WERI-Rb-1 (cell line): Measurements from ENCODE around the gene HDC.

Experiments used
- DNase-seq: peaks from one replicate; pipeline ENCODE4 v3.0.0-alpha.2; 2020
- H3K27ac ChIP-seq: fragments of 250-450 bp; sonication (Bioruptor Pico); 2 replicates; pipeline ENCODE4 v1.5.1; 2020; ENCODE audit warnings: mild to moderate bottlenecking, moderate library complexity
- H3K27me3 ChIP-seq: fragments of 250-450 bp; sonication (Bioruptor Pico); 2 replicates; pipeline ENCODE4 v1.5.1; 2021; ENCODE audit warnings: mild to moderate bottlenecking, low read depth, moderate library complexity; ENCODE audit not compliant: insufficient read depth, severe bottlenecking
- H3K36me3 ChIP-seq: fragments of 250-450 bp; sonication (Bioruptor Pico); 2 replicates; pipeline ENCODE4 v1.5.1; 2020; ENCODE audit warnings: mild to moderate bottlenecking, moderate library complexity
- H3K4me3 ChIP-seq: 2 replicates; pipeline ENCODE4 v1.5.1; 2011; ENCODE audit warnings: low read depth, mild to moderate bottlenecking, control low read depth, low read length
- H3K9me3 ChIP-seq: fragments of 250-450 bp; sonication (Bioruptor Pico); 2 replicates; pipeline ENCODE4 v1.5.1; 2021; ENCODE audit warnings: mild to moderate bottlenecking, moderate library complexity; ENCODE audit not compliant: severe bottlenecking
- CTCF ChIP-seq: IDR thresholded peaks from 2 replicates; pipeline ENCODE4 v1.5.1; 2011; ENCODE audit warnings: low read depth, mild to moderate bottlenecking, control low read depth, inconsistent platforms, low read length

The HDC gene

GRCh38 chr15:50238255-50238654 lies 27.3 kb downstream of the HDC start:
- DNase-seq: no peak
- no peak for TF ChIP-seq CTCF
- H3K9me3 ChIP-seq: no peaks in the 10 kb centered on the region

GRCh38 chr15:50236433-50236832 lies 29.1 kb downstream of the HDC start:
- Histone ChIP-seq H3K36me3 (no peaks in the 10 kb centered on the region), H3K4me3 (no peak overlapping the region), H3K9me3 (no peaks in the 10 kb centered on the region), H3K27me3 (no peaks in the 10 kb centered on the region), H3K27ac (no peak overlapping the region)
- DNase-seq: no peak
- TF ChIP-seq CTCF: no peak

More at GRCh38 chr15:50238255-50238654, 27.3 kb downstream of the HDC start:
- H3K27me3 ChIP-seq: no peaks in the 10 kb centered on the region
- no peak overlapping the region for H3K4me3 ChIP-seq
- H3K27ac ChIP-seq: no peak overlapping the region
- H3K36me3 ChIP-seq: no peaks in the 10 kb centered on the region

DNA sequence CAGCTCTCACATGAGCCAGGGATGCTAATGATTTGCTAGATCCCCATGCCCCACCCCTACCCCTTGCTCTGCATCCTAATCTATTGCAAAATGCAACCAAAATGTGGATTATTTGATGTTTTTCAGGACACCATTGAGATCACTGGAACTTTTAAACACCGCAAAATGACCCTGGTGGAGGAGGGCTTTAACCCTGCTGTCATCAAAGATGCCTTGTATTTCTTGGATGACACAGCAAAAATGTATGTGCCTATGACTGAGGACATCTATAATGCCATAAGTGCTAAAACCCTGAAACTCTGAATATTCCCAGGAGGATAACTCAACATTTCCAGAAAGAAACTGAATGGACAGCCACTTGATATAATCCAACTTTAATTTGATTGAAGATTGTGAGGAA lies 29.7 kb downstream of the HDC start:
- Histone ChIP-seq H3K9me3 (no peaks in the 10 kb centered on the region), H3K27ac (no peak overlapping the region), H3K27me3 (no peaks in the 10 kb centered on the region), H3K4me3 (no peak overlapping the region), H3K36me3 (no peaks in the 10 kb centered on the region)
- no peak for DNase-seq
- no peak for TF ChIP-seq CTCF

GRCh38 chr15:50234764-50235163 lies 30.8 kb downstream of the HDC start:
- H3K27me3 ChIP-seq: no peaks in the 10 kb centered on the region
- H3K27ac ChIP-seq: no peak overlapping the region
- no peak for TF ChIP-seq CTCF
- H3K36me3 ChIP-seq: no peaks in the 10 kb centered on the region
- DNase-seq: no peak
- no peaks in the 10 kb centered on the region for H3K9me3 ChIP-seq
- H3K4me3 ChIP-seq: no peak overlapping the region

DNA sequence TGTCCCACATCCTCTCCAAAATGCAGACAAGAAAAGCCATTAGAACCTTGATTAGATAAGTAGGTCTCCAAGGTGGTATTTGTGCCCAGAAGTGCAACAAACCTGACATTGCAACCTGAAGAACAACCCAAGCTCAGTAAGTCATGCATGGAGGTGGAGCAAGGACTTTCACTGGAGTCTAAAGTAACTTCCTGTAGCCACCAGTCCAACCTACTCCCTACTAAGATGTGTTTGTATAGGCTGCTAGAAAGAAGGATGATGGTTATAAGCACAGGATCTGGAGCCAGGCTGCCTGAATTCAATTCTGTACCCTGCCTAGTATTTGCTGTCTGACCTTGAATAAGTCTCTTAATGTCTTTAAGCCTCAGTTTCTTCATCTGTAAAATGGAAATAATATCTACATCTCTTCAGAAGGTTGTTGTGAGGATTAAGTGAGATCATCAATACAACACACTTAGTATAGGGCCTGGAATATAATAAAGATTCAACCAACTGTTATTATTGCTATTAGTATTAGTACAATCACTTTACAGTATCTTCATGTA lies 32.3 kb downstream of the HDC start:
- Histone ChIP-seq H3K27me3 (no peaks in the 10 kb centered on the region), H3K4me3 (no peak overlapping the region), H3K9me3 (no peaks in the 10 kb centered on the region), H3K27ac (no peak overlapping the region), H3K36me3 (no peaks in the 10 kb centered on the region; the same call in 1 of the 2 replicates)
- no peak for TF ChIP-seq CTCF
- no peak for DNase-seq

- Histone ChIP-seq H3K36me3 (peaks cover 3% of the 10 kb centered on the region), H3K27me3 (no peaks in the 10 kb centered on the region), H3K9me3 (no peaks in the 10 kb centered on the region), H3K4me3 (no peak overlapping the region; the same call in 1 of the 2 replicates), H3K27ac (peak overlapping the region; percentile 61)
- no peak for TF ChIP-seq CTCF
- peak; percentile 40 for DNase-seq
These were observed 32.7 kb downstream of the HDC start for GRCh38 chr15:50232791-50233190.
